Left ventricle myocardium inferior (tissue), 1 donor: Measurements from ENCODE around the gene CDR2L. TPM values are rescaled to one million over a fixed set of nuclear protein-coding genes. Genes with fewer than 3 reads are reported as not detected.
A peak's percentile ranks its signal among the peaks of the same experiment; 100 is the strongest.

ENCODE experiments used
- DNase-seq: peaks from one replicate; pipeline ENCODE4 v3.0.0-alpha.2; 2020
- H3K27ac ChIP-seq: fragments of 200-600 bp; replicated peaks from 2 replicates; pipeline ENCODE4 v1.8.0; 2021
- H3K27me3 ChIP-seq: fragments of 200-600 bp; 2 replicates; pipeline ENCODE4 v1.8.0; 2021; ENCODE audit warnings: low read depth
- H3K36me3 ChIP-seq: fragments of 200-600 bp; 2 replicates; pipeline ENCODE4 v1.8.0; 2021
- H3K4me1 ChIP-seq: fragments of 200-600 bp; 2 replicates; pipeline ENCODE4 v1.8.0; 2021
- H3K4me3 ChIP-seq: fragments of 200-600 bp; 2 replicates; pipeline ENCODE4 v1.8.0; 2021; ENCODE audit warnings: mild to moderate bottlenecking, moderate library complexity
- H3K9me3 ChIP-seq: fragments of 200-600 bp; replicated peaks from 2 replicates; pipeline ENCODE4 v1.8.0; 2021
- CTCF ChIP-seq: fragments of 200-600 bp; IDR thresholded peaks from 2 replicates; pipeline ENCODE4 v1.8.0; 2021; ENCODE audit warnings: antibody characterized with exemption, mild to moderate bottlenecking, borderline replicate concordance
- intact Hi-C: fragments of 100-400 bp; cut with micrococcal nuclease; formaldehyde crosslinking; loops from one replicate; pipeline ENCODE4 v1.11.0; 2022
- long read RNA-seq: library from polyadenylated mRNA; unstranded; transcript quantifications from one replicate; pipeline ENCODE4 v2.0.0, GENCODE V29; 2021
- total RNA-seq: library from RNA; stranded (reverse); fragmentation: NEBNext Ultra II Directional; extraction: Animal tissue kit (Norgen Biotek cat#: 25700); gene quantifications from one replicate; pipeline ENCODE4 v1.2.1, GENCODE V29; 2021
- donor health status: DM: no; HTN: yes; CAD: no; lungs with severe emphysema.

Gene CDR2L
- 17.4 TPM for total RNA-seq
- long read RNA-seq, transcript CDR2L-201 (5 exons, 3,536 nt), result major isoform, 19 of 32 reads
- long read RNA-seq, partial matches to known transcripts, result 11 of 32 reads
- long read RNA-seq, other reads (novel, unspliced or antisense), result 2 of 32 reads

- peak within 1 kb of the TSS; percentile 97 for H3K27ac ChIP-seq
- no peaks in the 10 kb centered on the region for H3K9me3 ChIP-seq
- H3K4me1 ChIP-seq, result peaks cover 56% of the 10 kb centered on the region
- H3K36me3 ChIP-seq, result no peaks in the 10 kb centered on the region
- peak within 1 kb of the TSS; percentile 80 for H3K4me3 ChIP-seq
- TF ChIP-seq CTCF, result no peak
- intact Hi-C loops, result no loop called here
- DNase-seq, result peak; percentile 98
- no peaks in the 10 kb centered on the region for H3K27me3 ChIP-seq
Measured at GRCh38 chr17:74987418-74987908, at the start of gene CDR2L. TSS of gene CDR2L (plus strand) at chr17:74987632. CDS start at chr17:74988044, 412 bp downstream.

DNA sequence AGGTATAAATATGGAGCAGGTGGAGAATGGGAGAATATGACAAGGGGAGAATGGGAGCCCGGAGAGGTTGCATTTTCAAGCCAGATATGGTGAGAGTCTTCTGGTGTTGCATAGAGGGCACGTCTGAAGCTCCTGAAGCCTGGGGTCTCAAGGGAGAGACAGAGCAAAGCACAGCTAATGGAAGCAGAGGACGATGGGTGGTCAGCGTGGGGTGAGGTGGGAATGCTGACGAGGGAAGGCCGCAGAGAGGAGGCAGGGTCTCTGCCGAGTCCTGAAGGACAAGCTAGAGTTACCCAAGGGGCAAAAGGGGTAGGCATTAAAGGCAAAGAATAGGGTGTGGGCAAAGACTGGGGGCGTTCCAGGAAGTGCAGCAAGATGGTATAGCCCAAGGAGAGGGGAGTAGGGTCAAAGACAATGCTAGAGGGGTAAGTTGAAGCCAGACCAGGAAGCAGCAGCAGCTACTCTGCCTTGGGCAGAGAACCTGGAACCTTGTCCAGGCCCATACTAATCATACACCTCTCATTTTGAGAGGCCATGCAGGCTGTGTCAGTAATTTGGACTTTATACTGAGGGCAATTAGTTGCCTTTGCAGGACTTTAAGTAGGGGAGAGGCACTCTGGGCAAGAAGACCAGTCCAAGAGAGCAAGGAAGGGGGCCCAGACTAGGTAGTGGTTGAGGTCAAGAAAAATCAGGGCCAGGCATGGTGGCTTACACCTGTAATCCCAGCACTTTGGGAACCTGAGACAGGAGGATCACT lies 49.1 kb upstream of the CDR2L start:
- H3K4me1 ChIP-seq, result peaks cover 10% of the 10 kb centered on the region
- intact Hi-C loops, result no loop called here
- no peak for DNase-seq
- no peak for TF ChIP-seq CTCF
- H3K27ac ChIP-seq, result no peak overlapping the region
- no peaks in the 10 kb centered on the region for H3K36me3 ChIP-seq
- no peak overlapping the region for H3K4me3 ChIP-seq
- H3K27me3 ChIP-seq, result peaks cover 94% of the 10 kb centered on the region
- H3K9me3 ChIP-seq, result no peaks in the 10 kb centered on the region

DNA sequence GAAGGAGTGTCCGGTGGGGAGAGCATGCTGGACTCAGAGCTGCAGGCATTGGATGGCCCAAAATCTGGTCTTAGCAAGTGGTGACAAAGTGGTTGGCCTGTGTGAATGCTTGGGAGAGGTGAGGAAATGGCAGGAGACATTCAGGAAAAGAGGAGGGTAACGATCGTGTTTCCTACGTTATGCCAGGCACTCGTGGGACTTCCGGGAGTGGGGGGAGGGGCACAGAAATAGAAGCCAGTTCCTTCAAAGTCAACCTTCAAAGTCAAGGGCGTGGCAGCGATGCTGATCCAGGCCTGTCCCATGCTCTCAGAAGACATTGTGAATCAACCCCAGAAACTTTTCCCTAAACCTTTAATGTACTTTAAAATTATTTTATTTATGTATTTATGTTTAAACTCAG lies 47.9 kb upstream of the CDR2L start:
- H3K4me3 ChIP-seq, result no peak overlapping the region
- H3K9me3 ChIP-seq, result no peaks in the 10 kb centered on the region
- H3K4me1 ChIP-seq, result peaks cover 10% of the 10 kb centered on the region
- intact Hi-C loops, result no loop called here
- no peak overlapping the region for H3K27ac ChIP-seq
- no peak for TF ChIP-seq CTCF
- no peaks in the 10 kb centered on the region for H3K36me3 ChIP-seq
- peaks cover 96% of the 10 kb centered on the region for H3K27me3 ChIP-seq
- DNase-seq, result no peak

GRCh38 chr17:74941128-74941725 lies 46.2 kb upstream of the CDR2L start:
- no peak for DNase-seq
- Histone ChIP-seq H3K4me3 (no peak overlapping the region), H3K27me3 (peaks cover 94% of the 10 kb centered on the region), H3K27ac (no peak overlapping the region), H3K36me3 (no peaks in the 10 kb centered on the region), H3K9me3 (no peaks in the 10 kb centered on the region), H3K4me1 (peaks cover 1% of the 10 kb centered on the region)
- TF ChIP-seq CTCF, result no peak
- intact Hi-C loops, result no loop called here

DNA sequence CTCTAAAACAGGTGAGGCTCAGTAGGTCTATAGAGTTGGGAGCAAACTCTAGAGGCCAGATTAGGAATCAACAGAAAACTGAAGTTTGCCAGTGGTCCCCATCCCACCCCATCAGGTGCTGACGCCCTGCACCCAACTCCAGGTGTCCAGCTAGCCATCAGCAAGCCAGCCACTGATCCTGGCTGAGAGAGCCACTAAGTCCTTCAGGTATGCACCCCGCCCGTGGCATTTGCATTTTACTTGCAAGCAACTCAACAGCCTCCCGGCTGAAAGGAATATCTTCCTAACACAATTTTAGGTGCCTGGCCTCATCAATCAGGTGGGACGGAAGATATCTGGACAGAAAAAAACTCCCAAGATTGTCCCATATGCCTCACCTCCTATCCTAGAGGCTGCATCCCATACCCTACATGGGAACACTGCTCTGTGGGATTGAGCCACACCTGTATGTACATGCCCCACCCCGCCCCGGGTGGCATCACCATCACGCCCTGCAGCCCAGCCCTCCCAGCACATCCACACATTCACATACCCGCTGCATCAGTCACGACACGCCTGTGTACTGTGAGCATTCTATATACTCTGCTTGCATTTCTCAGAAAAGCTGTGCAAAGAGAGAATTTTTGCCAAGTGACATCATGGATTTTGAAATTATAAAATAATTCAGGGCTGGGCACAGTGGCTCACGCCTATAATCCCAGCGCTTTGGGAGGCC lies 43.5 kb upstream of the CDR2L start:
- H3K27me3 ChIP-seq, result peaks cover 91% of the 10 kb centered on the region
- intact Hi-C loops, result no loop called here
- DNase-seq, result no peak
- H3K27ac ChIP-seq, result no peak overlapping the region
- no peaks in the 10 kb centered on the region for H3K4me1 ChIP-seq
- no peaks in the 10 kb centered on the region for H3K36me3 ChIP-seq
- no peak for TF ChIP-seq CTCF
- H3K9me3 ChIP-seq, result no peaks in the 10 kb centered on the region
- no peak overlapping the region for H3K4me3 ChIP-seq
